NCI-H82 treated with DMSO at 0.1 percent for 48 hours (cell line): ENCODE results near the gene SLC35A2.
A peak's percentile ranks its signal among the peaks of the same experiment; 100 is the strongest.

Experiments used
- DNase-seq: peaks from one replicate; lab custom pipeline; 2025; ENCODE audit not compliant: unreplicated experiment; lab: John Stamatoyannopoulos, UW

SLC35A2 gene

DNA sequence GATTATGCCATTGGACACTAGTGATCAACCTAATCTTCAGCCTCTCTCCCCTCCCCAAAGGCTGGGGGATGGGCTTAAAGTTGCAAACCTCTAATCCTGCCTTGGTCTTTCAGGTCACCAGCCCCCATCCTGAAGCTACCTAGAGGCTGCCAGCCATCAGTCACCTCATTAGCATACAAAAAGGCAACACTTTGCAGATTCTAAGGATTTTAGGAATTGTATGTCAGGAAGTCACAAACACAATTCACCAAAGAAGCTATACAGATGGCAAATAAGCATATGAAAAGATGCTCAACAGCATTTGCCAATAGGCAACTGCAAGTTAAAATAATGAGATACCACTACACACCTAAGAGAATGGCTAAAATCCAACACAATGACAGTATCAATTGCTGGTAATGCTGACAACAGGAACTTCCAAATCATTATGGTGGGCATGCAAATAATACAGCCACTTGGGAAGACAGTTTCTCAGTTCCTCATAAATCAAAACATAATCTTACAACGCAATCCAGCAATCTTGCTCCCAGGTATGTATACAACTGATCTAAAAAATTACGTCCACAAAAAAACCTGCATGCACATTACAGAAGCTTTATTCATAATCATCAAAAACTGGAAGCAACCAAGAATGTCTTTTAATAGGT is 16.4 kb upstream of the SLC35A2 start:
- no peak for DNase-seq

- DNase-seq = no peak
Observed at GRCh38 chrX:48927123-48927522, 15.7 kb upstream of the SLC35A2 start.

- no peak for DNase-seq
Observed at GRCh38 chrX:48924270-48924669, 12.8 kb upstream of the SLC35A2 start.

GRCh38 chrX:48923771-48924170 is 12.3 kb upstream of the SLC35A2 start:
- no peak for DNase-seq

DNA sequence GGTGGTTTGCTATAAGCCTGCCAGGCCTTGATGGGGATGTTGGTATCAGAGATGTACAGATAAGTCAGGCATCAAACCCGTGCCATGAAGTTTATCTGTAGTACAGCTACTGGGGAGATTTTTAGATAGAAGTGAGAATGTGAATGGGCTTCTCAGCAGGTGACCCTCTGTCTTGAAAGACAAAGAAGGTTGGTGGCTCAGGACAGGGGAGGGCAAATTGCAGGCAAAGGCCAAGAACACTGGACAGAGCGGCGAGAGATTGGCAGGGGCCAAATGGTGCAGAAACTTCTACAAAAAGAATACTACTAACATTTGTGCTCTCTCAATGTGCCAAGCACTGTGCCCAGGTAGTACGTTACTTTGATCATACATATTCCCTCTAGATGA is 9.3 kb upstream of the SLC35A2 start:
- no peak for DNase-seq

DNA sequence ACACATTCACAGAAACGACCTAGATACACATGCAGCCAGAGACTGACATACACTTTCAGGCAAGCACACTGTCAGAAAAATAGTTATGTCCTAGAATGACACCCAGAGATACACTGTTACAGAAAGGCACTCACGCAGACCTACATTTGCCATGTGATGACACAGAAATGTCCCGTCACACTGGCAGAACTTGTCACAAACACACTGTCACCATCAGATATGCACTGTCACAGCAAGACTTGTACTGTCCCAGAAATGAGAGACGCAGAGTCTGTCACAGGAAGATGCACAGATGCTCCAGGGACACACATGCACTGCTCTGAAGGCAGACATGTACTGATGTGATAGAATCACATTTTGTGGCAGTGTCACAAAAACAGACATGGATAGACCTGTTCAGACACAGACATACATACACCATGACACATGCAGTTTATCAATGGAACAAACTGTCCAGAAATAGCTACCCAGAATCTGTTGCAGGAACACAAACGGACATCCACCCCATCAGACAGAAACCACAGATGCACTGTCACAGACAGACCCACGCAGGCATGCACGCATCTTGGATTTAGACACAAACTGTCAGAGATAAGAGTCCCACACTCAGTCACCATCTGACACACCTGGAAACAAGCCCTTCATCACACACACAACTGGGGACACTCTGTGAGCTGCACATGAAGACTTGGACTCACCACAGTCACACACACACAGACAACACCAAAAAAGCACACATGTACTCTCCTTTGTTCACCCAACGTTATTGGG is 8.7 kb upstream of the SLC35A2 start:
- DNase-seq = no peak

DNA sequence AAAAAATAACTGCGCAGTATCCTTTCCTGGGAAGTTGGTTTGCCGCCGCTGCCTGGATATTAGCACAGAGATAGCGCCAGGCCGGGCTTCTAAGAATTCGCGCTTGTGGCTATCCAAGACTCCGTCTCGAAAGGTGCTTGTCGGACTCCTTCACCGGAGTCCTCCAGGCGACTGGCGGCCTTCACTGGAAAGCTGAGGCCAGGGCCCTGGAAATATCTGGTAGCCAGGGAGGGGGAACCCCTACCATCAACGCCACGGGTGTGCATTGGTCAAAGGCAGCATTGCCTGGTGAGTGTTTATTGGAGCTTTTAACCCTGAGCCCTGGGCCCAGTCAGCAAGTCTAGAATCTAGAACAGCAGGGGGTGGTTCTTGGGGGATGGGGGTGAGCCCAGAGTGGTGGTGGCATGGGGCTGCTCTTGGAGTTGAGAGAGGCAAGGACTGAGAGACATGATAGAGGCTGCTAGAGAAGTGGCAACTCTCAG is 8.0 kb upstream of the SLC35A2 start:
- DNase-seq = no peak

DNA sequence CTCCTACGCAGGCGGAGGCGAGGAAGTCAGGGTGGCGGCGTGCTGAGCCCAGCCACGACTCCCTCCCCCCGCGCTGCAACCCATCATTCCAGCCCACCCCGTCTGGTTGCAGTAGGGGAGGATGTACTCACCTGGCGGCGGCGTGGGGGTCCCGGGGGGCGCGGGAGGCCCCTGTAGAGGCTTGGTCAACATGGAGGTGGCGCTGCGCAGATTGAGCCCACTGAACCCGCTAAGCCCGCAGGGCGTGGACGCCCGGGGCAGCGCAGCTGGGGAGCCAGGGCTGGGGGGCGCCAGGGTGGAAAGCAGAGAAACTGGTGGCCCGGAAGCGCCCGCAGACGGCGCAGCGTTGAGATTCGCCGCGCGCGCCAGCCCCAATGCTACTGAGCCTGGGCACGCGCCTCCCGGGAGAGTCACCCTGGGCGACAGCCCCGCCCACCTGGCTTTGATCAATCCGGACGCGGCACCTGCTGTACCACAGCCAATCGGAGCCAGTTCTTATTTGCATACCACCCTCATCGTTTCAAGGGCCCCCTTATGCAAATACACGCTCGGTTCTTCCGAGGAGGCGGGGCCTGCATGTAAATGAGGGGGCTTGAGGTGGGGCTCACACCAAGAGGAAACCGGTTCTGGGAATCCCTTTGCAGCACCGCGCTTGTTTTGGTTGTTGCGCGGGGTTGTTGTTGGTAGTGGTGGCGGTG is 7.3 kb upstream of the SLC35A2 start, which contains the start of gene PIM2:
Gene PIM2, minus strand, starts transcription at position 382 of the 698 bp plus-strand sequence. Its CDS starts 190 bp downstream, at position 192.
- peak; percentile 96 for DNase-seq

DNA sequence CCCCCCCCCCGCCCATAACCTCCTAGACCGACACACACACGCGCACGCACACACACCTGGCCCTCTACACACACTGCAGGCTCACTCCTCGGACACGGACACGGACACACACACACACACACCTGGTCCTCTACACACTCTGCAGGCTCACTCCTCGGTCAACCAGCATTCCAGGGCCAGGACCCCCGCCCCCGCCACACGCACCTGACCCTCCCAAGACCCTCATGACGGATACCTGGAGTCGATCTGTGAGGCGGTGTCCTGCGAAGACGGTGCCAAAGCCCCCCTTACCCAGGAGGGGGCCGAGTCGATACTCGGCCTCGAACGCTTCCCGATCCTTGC is 6.8 kb upstream of the SLC35A2 start:
- no peak for DNase-seq

GRCh38 chrX:48917139-48918001 is 5.9 kb upstream of the SLC35A2 start:
- DNase-seq = peak; percentile 81

DNA sequence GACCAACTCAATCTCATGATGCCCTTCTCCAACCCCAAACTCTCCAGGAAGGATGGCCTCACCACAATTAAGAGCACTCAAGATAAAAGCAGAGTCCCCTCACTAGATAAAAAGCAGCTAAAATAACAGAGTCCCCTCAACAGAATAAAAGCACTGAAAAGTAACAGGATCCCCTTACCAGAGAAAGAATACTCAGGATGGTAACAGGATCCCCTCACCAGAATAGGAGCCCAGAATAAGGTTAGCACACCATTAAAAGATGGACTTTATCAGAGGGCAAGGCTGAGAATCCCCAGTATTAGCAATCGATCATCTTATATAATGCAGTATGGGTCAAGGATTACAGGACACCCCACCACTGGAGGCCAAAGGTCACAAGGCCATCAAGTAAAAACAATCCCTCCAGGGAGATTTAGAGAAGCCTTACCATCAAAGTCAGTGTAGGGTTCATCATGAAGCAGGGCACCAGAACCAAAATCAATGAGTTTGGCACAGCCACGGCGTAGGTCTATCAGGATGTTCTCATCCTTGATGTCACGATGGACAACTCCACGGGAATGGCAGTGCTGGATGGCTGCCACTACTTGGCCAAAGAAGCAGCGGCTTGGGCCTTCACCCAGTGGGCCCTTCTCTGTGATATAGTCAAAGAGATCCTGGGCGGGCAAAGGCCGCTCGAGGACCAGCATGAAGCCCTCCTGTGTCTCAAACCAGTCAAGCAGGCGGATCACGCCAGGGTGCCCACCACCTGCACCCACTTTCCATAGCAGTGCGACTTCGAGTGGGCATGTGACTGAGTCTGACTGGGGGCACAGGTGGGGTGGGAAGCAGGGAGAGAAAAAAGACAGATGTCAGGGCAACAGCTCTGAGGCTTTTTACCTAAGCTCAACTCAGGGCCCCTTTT is 3.4 kb upstream of the SLC35A2 start:
- DNase-seq = no peak

- DNase-seq = no peak
Observed at GRCh38 chrX:48913605-48914366, 2.3 kb upstream of the SLC35A2 start.

- no peak for DNase-seq
Observed at GRCh38 chrX:48910926-48911411, 477 bp downstream of the SLC35A2 start.

- no peak for DNase-seq
Observed at GRCh38 chrX:48909703-48910294, 1.6 kb downstream of the SLC35A2 start.

GRCh38 chrX:48908600-48908999 is 2.8 kb downstream of the SLC35A2 start:
- no peak for DNase-seq

DNA sequence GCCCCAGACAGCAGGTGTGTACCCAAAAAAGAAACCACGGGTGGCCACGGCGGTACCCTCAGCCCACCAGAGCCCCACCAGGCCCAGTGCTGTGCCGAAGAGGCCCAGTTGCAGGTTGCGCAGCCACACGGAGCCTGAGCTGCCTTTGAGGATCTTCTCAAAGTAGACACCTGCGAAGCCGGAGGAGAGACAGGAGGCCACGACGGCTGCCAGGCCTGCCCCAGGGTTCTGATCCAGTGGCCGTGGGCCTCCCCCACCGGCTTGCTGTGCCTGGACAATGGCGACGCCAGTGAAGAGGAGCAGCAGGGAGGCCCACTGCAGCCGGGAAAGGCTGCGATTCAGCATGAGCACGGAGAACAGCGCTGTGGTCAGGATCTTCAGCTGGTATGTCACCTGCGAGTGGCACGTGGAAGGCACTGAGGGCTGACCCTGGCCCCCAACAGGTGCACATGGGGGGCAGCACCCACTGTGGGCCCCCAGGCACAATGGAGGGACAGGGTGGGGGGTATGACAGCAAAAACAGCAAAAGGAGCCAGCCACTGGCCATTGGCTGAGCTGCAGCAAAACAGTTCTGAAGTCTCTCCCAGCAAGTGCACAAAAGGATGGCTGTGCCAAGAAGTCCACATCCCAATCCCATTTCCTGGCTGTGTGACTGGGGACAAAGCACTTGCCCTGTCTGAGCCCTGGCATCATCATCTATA is 6.2 kb downstream of the SLC35A2 start:
- no peak for DNase-seq

DNA sequence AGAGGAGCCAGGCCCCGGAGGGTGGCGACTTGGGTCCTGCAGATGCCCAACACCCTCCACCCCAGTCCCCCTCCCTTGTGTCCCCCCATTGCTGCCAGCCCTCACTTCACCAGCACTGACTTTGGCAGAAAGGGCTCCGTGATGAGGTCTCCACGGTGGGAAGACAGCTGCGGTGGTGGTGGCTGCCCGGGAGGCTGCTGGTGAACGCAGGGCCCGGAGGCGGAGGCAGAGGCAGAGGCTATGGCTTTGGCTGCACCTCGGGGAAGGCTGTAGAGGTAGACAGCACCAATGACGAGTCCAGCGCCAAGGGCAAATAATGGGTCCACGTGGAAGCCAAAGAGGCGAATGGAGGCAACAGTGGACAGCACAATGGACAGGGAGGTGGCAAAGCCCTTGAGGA is 6.8 kb downstream of the SLC35A2 start:
- no peak for DNase-seq

DNA sequence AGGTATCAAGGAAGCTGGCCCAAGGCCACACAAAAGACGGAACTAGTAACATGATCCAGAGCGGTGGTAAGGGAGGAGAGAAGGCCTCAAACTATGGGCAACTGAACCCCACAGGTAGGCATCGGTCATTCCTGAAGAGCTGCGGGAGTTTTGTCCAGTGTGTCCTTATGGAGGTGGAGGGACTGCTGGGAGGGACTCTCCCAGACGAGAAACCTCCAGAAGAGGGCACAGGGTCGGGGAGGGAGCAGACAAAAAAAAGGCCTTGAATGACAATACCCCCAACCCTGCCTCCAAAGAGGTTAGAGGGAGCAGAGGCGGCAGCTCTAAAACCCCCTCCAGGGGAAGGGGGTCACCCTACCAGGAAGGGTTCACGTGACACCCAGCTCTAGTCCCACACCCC is 7.3 kb downstream of the SLC35A2 start:
- no peak for DNase-seq
